Hepatocyte (in vitro differentiated cells): ENCODE measurements around the gene TMEM14A.

Experiments used
- CTCF ChIP-seq: fragments of 200-600 bp; sonication (generic); IDR thresholded peaks from 2 replicates; pipeline ENCODE4 v1.5.1; 2016; ENCODE audit warnings: antibody characterized with exemption, mild to moderate bottlenecking; ENCODE audit not compliant: poor library complexity
- EZH2 ChIP-seq: fragments of 200-600 bp; sonication (generic); IDR thresholded peaks from 2 replicates; pipeline ENCODE4 v1.6.1; 2016; ENCODE audit warnings: antibody characterized with exemption, mild to moderate bottlenecking, borderline replicate concordance
- EZH2phosphoT487 ChIP-seq: fragments of 200-600 bp; sonication (generic); IDR thresholded peaks from one replicate; pipeline ENCODE4 v1.6.1; 2018; ENCODE audit warnings: antibody characterized with exemption, mild to moderate bottlenecking, low read depth, moderate library complexity; ENCODE audit not compliant: unreplicated experiment, severe bottlenecking

- TF ChIP-seq CTCF (no peak), EZH2phosphoT487 (no peak), EZH2 (no peak)
Measured at GRCh38 chr6:52639493-52639892, 31.4 kb upstream of the TMEM14A start.
